Measurements from ENCODE around the gene NR3C1.
A peak's percentile ranks its signal among the peaks of the same experiment; 100 is the strongest.

The NR3C1 gene

DNA sequence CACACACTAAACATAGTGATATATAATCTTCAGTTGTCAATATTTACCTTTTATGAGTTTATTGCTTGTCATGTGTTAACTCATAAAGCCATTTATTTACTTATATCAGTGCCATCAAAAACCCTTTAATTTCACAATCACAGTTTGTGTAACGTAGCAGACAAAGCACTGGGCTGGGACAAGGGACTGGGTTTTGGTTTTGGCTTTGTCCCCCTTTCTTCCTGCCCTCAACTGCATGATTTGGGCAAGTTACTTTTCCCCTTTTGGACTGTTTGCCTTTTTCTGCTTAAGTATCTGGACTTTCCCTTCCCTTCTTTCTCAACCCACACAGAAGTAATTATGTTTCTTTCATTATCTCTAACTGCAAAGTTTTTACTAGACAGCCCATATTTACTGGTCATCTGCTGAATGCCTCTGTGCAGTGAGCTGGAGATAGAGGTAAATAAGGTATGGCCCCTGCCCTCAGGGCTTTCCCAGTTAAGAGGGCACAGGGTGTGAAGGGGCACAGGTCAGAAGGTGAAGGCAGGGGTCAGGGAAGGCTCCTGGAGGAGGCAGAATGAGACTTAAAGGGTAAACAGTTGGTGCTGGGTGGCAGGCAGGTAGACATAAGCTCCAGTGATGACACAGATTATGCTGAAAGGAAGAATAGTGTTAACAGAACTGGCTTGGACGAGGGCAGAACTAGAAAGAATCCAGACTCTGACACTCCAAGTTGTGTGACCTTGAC, 14.8 kb upstream of the NR3C1 start:
- DNase-seq = no peak

GRCh38 chr5:143417503-143418139, 14.1 kb upstream of the NR3C1 start:
- DNase-seq = no peak

DNA sequence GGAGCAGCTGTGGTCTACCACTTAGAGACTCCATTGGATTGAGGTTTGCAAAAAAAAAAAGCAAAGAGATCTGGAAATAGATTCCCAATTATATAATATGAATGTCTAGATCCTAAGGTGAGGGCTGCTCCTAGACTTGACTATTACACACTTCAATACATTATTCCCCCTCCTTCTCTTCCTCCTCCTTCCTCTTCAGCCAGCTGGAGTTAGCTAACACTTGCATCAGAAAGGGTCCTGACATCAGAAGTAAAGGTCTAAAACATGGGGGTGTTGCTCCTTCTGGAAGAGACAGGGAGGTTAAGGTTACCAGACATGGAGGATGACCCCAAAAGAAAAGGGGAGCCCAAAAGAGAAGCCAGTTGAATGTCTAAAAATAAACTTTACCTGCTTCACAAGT, 12.9 kb upstream of the NR3C1 start:
- DNase-seq = no peak

GRCh38 chr5:143413958-143414669, 10.6 kb upstream of the NR3C1 start:
- DNase-seq = no peak

GRCh38 chr5:143412661-143413342, 9.3 kb upstream of the NR3C1 start:
- DNase-seq = no peak

DNA sequence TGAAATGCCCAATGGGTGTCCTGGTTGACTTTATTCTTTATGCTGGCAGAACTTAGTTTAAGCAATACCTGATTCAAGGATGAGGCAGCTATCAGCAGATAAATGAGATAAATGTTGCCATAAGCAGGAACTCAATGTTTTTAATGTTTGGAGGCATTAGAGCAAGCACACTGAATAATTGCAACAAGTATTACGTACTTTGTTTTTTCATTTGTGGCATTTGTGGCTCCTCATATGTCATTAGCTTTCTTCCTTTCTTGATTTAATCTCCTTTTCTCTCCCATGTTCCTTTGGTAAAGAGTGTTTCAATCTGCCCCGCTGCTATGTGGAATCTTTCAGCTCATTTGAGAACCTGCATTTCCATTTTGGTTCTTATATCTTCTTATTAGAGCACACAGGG, 6.4 kb upstream of the NR3C1 start:
- DNase-seq = no peak

DNA sequence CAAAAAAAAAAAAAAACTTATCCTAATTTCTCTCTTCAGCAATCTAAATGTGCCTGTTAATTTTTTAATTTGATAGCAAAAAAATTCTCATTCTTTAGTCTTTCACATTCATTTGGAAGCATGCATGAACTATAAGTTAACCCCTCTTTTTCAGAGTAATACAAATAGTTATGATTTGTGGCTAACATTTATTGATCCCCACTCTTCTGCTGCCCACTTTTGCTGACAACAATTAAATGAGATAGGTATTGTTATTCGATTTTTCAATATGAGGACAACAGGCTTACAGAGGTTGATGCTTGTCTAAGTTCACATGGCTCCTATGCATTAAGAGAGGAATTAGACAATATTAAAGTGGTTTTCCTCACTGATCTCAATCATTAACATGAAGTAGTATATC, 2.9 kb upstream of the NR3C1 start:
- no peak for DNase-seq

- DNase-seq = no peak
Measured at GRCh38 chr5:143405849-143406098, 2.3 kb upstream of the NR3C1 start.

DNA sequence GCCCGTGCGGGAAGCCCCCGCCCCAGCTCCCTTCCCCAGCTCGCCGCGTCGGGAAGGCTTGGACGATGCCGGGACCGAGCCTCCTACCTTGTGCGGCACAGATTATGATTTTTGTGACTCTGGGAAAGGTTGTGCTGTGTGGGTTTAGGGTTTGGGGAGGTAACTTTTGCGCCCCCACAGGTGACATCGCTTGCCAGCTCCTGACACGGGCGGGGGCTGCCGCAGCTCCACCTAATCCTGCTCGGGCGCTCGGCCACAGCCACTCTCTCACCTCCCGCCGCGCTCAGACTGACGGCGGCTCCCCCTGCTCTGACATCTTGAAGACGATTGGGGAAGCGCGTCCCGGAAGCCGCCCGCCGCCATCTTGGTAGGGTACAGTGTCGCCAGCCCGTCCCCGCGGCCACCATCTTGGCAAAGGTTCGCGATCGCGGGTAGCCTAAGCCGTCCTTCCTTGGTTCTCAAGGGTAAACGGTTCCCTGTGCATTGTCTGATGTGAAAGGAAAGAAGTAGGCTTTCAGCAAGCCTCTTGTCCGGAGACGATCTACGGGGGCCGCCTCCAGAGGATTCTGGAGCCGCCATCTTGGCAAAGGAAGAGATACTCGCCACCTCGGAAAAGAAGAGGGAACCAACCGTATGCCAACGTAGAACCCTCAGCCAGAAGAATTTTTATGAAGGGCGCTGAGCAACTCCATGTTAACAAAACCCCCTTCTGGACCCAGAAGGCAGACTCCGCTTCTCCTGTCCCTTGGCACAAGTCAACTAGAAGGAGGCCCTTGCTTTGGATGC, 1.8 kb upstream of the NR3C1 start:
- peak; percentile 91 for DNase-seq

DNA sequence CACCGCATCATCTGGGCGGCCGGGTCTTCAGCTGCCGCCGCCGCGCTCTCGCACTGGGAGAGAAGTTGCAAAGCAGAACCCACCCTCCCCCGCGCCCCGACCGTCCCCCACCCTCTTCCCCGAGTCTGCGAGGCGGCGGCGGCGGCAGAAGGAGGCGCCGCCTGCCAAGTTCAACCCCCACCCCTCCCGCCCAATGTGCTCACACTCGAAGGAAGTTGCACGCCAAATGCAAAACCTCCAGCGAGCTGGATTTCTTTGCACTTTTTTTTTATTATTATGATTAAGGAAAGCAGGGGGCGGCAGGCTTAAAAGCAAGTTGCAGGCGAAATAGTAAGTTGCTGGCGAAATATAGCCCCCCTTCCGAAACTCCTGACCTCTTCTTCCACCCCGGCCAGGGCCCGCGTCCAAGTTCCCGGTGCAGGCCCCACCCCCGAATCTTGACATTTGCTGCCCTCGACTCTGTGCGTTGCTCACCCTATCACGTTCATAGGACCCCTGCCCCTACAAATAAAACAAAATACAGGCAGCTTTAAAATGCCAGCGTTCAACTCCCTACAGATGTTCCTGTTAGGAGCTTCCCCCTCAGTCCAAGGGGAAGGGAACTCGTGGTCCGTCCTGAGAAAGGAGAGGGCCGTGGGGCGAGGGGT, 1.1 kb upstream of the NR3C1 start:
- peak; percentile 67 for DNase-seq

DNA sequence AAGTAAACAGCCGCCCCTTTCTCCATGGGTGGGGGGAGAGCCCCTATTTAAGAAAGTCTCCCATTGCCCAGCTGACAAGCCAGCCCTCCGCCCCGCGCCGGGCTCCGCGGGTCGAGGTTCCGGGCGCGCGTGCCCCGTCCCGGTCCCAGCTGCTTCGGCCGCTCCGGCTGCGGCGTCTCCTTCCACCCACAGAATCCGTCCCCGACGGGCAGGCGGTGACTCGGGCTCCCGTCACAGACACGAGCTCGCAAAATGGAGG, 223 bp downstream of the NR3C1 start:
- no peak for DNase-seq

- peak; percentile 60 for DNase-seq
Measured at GRCh38 chr5:143402553-143403333, 743 bp downstream of the NR3C1 start.

GRCh38 chr5:143402017-143402552, 1.4 kb downstream of the NR3C1 start:
- DNase-seq = no peak

GRCh38 chr5:143401227-143402016, 2.1 kb downstream of the NR3C1 start:
- no peak for DNase-seq

DNA sequence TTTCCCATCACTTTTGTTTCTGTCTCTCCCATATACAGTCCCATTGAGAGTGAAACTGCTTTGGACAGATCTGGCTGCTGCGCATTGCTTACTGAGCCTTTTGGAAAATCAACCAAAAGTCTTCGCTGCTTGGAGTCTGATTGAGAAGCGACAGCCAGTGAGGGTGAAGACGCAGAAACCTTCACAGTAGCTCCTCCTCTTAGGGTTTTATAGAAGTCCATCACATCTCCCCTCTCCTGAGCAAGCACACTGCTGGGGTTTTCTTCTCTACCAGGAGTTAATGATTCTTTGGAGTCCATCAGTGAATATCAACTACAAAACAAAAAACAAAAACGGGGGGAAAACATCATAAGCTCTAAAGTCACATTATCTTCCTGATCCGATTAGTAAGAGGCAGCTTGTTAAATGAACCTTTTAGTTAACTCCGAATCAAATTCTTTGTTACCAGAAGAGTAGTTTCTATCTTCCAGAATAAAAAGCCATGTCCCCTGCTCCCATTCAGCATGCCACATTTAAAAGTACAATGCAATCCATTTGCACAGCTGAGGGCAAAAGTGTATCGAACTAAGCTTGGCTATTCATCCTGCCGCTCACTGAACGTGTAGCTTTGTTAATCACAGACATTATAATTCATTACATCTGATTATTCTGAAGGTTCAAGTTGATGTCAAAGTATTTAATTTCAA, 2.8 kb downstream of the NR3C1 start:
- no peak for DNase-seq

GRCh38 chr5:143399616-143400540, 3.6 kb downstream of the NR3C1 start:
- no peak for DNase-seq

GRCh38 chr5:143398451-143399237, 4.8 kb downstream of the NR3C1 start:
- no peak for DNase-seq

DNA sequence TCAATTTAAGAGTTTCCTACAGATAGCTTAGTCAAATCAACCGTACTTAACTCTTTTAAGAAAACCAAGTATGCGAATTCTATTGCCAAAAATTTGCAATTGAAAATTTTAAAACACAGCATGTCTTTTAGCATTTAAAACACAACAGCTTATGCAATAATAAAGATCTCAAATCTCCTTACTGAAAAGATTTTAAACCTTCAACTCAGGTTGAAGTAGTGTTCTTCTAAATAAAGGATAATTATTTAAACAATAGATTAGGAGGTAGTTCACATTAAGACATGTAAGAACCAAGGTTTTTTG, 5.5 kb downstream of the NR3C1 start:
- no peak for DNase-seq
